ENCODE data around the gene AADAC.
"Not testable (repeated sequence)": the region's sequence is repeated elsewhere in the genome, so short reads cannot be mapped to it uniquely, and the experiment has no call there.

Gene AADAC

DNA sequence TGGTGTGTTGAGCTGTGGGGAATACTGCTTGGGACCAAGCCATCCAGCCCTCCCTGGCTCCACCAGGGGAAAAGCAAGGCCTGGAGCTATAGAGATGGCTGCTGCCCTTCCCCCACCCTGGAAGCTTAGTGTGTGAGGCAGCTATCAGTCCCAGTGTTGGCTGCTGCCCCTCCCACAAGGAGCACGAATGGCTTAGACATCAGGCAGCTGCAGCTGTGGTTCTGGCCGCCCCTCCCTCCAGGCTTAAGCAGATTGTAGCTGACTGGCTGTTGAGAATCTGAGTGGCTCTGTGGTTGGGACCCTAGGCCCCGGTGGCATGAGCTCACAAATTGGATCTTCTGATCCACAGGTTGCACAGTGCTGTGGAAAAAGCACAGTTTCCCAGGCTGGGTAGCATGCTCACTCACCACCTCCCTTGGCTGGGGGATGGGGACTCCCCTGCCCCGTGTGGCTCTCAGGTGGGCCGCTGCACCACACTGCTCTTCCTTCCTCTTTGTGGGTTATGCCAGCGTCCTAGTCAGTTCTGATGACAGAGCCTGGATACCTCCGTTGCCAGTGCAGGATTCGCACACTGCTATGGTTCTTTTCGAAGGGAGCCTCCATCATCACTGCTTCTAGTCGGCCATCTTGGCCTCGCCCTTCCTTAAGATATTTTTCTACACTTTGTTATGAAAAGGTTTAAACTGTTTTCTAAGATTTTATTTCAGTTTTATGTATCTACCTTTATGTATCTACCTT lies 38.3 kb downstream of the AADAC start:
- in situ Hi-C loops (cut with MboI; ENCODE audit: low sequenced_read_pairs): no loop called here

DNA sequence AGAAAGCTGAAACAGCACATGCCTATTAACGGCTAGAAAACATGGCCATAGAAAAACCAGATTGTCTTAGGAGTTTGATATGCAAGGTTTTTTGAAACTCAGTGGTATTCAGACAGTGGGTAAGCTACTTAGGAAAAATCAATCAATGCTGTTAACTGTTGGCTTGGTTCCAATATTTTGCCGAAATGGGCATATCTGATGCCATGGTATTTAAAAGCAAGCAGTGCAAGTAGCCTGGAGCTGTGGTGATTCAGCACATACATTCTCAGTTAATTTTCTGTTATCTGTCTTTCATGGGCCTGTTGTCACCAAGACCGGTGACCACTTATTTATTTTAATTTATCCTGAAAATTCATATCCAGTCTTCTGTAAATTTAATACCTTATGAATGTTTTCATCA lies 42.2 kb downstream of the AADAC start:
- in situ Hi-C loops (cut with MboI; ENCODE audit: low sequenced_read_pairs): no loop called here

DNA sequence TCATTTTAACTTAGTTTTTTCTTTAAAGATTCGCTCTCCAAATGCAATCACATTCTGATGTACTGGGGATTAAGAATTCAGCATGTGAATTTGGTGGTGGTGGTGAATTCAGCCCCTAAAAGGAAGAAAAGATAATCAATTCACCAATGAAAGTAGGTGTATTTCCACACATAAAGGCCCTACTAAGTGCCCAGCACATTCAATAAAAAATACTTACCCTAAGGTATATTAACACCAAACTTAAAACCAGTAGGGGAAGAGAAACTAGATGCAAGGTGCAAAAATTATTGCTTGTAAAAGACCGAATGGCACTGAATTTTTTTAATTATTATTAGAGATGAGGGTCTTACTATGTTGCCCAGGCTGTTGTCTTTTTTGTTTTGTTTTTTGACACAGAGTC lies 42.7 kb downstream of the AADAC start:
- in situ Hi-C loops (cut with MboI; ENCODE audit: low sequenced_read_pairs): no loop called here

DNA sequence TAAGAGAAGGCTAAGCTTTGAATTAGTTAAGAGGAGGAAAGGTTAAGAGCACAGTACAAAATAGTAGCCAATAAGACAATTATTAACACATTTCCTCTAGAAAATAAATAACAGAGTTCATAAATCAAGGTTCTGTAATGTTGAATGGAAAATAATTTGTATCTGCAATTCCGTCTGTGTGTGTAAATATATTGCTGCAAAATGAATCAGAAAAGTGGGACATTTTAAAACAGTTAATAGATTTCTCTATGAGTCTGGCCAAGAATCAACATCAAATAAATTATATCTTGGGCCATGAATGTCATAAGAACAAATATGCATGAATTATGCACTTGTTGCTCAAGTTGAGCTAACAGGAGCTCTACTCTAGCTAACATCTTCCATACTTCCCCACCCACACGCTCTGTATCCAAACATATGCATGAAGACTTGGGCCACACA lies 45.3 kb downstream of the AADAC start:
- in situ Hi-C loops (cut with MboI; ENCODE audit: low sequenced_read_pairs): no loop called here

DNA sequence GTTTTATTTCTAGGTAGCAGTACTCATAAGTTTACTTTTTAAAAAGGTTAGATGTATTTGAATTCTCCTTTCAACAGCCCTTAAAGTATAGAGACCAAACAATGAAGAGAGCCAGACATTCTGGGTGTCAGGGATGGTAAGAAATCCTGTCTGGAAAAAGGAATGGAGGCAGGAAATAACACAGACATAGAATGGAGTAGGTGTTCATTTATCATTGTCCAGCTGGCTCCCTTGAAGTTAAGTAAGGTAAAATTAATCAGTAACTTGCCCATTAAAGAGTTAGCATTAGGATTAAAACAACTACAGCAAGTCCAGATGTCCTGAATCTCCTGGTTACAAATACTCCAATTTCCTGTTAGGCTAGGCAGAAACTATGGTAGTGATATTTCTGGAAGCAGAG lies 46.0 kb downstream of the AADAC start:
- in situ Hi-C loops (cut with MboI; ENCODE audit: low sequenced_read_pairs): no loop called here

DNA sequence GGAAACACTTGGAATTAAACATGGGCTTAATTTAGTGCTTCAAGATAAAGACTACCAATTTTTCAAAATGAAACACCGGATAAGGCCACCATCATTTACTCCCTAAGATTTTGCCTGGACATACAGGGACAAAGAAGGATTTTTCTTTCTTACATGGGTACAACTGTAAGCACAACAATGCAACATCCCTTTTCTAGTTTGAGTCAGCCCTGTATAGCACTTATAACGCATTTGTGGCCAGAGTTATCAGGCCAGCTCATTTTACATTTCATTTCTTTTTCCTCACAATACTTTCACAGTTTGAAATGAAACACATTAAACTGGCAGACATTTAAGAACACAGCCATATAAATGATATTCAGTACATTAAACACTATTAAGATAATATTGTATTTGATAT lies 49.7 kb downstream of the AADAC start:
- in situ Hi-C loops (cut with MboI; ENCODE audit: low sequenced_read_pairs): no loop called here

DNA sequence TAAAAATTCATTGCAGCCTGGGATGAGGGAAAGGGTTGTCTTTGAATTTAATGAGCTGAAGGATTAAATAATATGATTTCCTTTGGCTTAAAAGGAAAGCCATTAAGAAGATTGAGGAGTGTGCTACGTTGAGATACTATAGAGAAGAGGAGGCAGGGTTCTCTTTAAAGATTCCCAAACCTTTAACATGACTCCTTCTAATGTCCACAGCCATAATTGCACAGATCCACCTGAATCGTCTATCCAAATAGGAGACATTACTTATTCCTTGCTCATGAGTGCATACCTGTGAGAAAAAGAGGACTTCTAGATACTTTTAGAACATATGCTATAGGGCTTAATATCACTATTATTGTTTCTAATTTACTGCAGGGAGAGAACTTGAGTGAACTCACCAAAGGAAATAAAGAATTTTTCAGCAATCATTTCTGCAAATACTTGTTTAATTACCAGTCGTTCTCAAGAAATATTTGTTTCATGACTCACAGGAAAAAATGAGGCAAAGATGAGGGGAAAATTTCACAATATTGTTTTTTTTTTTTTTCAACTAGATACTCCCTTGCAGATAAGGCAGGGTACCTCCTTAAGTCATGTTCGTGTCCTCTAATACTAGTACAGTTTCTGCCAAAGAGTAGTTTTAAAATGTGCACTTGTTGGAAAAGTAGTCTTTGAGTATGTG lies 50.6 kb downstream of the AADAC start:
- in situ Hi-C loops (cut with MboI; ENCODE audit: low sequenced_read_pairs): no loop called here

DNA sequence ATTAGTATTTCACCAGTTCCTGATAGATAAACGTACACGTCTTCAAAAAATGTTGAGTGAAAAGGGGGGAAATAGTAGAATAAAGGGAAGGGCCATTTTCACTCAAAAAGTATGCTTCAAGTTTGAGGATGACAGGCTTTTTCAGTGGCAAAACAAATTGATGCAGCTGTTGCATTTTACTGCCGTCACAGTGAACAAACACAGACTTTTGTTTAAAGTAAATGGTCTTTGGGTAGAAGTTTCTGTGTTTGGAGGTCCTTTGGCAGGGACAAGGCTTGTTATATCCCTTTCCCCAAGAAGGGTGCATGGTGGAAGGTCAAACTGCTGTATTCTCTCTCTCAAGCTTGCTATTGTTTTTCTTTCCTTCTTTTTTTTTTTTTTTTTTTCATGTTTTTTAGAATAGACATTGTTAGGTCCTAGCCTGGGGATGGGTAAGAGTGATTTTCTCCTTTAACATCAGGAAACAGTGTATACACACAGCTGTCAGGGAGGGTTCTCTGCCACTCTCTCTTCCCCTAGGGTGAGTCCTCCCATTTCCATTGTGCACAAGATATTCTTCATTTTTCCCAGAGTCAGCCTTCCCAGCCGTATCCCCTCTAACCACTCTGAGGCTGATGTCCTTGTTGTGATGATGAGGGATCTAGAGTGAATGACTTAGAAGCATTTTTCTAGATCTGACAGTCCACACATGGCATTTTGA lies 52.9 kb downstream of the AADAC start:
- in situ Hi-C loops (cut with MboI; ENCODE audit: low sequenced_read_pairs): no loop called here

DNA sequence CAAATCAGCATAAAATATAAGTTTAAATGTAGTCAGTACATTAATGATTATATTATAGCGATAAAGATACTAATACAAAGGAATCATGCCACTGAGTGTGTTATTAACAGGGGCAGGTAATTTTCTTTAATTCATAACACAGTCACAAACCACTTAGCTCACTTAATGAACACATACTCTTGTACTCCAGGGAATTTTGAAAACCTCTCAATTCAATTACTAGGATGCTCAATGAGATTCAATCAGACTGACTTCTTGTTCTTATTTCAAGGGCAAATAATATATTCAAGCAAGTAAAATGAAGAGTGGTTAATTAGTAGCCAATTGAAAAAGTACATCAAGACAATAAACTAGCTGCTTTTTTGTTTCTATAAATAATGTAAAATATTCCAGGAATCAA lies 53.8 kb downstream of the AADAC start:
- in situ Hi-C loops (cut with MboI; ENCODE audit: low sequenced_read_pairs): no loop called here

DNA sequence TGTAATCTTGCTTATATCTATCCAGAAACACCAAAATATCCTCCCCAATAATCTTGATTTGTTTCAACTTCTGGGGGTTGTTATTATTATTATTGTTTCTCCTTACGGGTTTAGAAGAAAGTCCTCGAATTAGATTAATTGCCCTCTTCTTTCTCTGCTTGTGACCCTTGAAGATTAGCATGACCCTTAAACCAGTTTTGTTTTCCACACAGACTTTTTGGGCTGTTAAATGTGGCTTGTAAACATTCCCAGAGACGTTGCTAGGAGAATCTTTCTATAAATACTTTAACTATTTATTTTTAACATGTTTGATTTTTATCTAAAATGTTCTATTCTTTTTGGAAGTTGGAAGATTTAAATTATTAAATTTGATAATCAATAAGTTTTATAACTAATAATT lies 55.3 kb downstream of the AADAC start:
- in situ Hi-C loops (cut with MboI; ENCODE audit: low sequenced_read_pairs): no loop called here

DNA sequence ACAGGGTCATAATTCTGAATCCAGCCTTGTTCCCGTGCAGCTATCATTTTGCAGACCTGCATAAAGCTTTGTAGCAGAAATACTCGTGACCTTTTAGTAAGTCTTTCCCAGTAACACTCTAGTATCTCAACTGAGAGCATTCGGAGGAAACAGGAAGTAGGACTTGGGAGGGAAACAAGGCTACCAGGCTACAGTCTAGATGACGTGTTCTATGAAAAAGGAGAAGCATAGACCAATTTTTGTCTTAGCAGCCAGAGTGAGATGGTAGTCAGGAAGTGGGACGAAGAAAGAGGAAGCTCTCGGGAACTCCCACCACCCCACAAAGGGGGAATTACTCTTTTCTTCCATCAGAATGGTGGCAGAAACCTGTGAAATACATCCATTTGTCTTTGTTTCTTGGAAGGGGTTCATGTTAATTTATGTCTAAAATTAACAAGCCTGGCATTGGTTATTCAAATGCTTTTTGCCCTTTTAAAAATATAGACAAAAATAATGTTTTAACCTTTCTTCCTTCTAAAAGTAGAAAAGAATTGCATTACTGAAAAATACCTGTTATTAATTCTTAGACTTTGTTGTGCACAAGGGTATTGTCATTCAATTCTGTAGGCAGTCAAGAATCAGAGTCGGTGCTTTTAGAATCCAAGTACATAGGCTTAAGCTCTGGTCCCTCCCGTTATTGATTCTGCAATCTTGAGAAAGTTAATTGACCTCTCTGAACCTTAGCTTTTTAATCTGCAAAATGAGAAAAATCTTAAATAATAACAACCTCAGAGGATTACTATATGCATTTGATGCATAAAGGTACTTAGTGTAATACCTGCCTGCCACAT lies 57.9 kb downstream of the AADAC start:
- in situ Hi-C loops (cut with MboI; ENCODE audit: low sequenced_read_pairs): no loop called here

DNA sequence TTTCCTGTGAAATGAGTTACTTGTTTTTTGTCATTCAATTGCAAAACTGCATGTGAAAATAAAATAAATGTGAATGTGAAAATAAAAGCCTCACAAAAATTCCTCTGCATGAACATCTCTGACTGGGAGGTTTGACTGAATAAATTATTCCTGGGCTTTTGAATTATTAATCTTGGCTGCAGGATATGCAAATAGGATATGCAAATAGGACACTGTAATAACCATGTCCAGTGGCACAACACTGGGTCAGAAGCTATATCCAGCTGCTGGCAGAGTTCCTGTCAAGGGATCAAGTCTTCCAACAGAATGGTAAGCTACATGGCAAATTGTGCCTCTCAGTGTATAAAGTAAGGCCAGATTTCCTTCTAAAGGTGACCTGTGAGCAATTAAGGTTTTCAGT lies 59.5 kb downstream of the AADAC start, which contains the start of gene SUCNR1:
Gene SUCNR1, plus strand, starts transcription at position 246 of the 400 bp plus-strand sequence. CDS start 6,250 bp downstream, outside the sequence.
- in situ Hi-C loops (cut with MboI; ENCODE audit: low sequenced_read_pairs): no loop called here

DNA sequence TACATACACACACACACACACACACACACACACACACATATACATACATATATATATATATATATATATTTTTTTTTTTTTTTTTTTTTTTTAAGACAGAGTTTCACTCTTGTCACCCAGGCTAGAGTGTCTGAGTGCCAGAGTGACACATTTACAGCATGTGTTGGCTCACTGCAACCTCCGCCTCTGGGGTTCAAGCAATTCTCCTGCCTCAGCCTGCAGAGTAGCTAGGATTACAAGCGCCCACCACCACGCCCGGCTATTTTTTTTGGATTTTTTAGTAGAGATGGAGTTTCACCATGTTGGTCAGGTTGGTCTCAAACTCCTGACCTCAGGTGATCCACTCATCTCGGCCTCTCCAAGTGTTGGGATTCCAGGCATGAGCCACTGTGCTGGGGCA lies 60.2 kb downstream of the AADAC start:
- in situ Hi-C loops (cut with MboI; ENCODE audit: low sequenced_read_pairs): not testable (repeated sequence)

DNA sequence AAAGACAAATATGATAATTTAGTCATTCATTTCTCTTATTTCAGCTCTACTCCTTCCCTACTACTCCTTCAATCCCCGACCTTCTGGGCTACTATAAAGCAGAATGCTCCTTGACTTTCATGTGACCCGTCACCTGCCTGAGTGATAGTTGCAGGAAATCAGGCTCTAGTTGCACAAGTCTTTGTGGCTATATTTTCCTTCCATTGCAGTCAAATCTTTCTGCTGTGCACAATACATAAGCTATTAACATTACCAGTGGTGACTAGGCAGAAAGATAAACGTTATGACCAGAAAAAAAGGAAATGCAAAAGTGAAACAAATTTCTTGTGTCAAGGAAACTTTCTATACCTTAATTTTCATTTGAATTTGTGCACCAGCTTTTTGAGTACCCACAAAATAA lies 61.8 kb downstream of the AADAC start:
- in situ Hi-C loops (cut with MboI; ENCODE audit: low sequenced_read_pairs): no loop called here

DNA sequence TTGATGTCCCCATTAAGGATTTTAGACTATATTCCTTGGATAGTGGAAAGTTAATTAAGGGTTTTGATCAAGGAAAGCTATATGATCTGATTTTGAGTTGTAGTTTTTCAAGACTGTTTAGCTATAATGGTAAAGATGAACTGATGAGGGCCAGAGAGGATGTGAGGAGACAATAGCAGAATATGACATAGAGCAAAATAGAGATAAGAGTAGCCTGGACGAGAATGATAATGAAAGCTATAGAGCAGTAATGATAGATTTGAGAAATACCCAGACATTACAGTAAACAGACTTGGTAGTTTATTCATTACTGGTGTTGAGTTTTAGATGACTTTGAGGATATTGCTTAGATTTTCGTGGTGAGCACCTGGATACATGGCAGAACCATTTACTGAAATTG lies 63.4 kb downstream of the AADAC start:
- in situ Hi-C loops (cut with MboI; ENCODE audit: low sequenced_read_pairs): no loop called here
